Left renal cortex interstitium (tissue), 4 donors: ENCODE results near the gene SYNM. TPM values are rescaled to one million over a fixed set of nuclear protein-coding genes. Genes with fewer than 3 reads are reported as not detected.

Experiments used
- DNase-seq, 4 donors: peaks; one replicate each; pipeline ENCODE4 v3.0.0-alpha.2; 2013; ENCODE audit warnings: low read depth in 4 of 4, low spot score in 2 of 4, missing footprints in 1 of 4
- polyA plus RNA-seq, 4 donors: library from polyadenylated mRNA; unstranded; fragments of 120-200 nt; gene quantifications; one replicate each; pipeline ENCODE4 v1.2.1, GENCODE V29; 2013; ENCODE audit not compliant: insufficient read length in 4 of 4

Gene SYNM
- polyA plus RNA-seq, 4 donors: 1.6 to 2.0 (median 1.7) TPM

DNA sequence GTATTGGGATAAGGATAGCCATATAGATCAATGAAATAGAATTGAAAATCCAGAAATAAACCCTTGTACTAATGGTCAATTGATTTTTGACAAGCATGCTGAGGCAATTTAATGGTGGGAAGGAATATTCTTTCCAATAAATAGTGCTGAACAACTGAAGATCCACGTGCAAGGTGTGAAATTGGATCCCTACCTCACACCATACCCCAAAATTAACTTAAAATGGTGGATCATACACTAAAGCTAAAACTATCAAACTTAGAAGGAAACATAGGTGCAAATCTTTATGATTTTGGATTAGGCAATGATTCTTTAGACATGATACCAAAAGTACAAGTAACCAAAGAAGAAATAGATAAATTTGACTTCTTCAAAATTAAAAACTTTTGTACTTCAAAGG, 22.1 kb upstream of the SYNM start:
- DNase-seq: no peak

DNA sequence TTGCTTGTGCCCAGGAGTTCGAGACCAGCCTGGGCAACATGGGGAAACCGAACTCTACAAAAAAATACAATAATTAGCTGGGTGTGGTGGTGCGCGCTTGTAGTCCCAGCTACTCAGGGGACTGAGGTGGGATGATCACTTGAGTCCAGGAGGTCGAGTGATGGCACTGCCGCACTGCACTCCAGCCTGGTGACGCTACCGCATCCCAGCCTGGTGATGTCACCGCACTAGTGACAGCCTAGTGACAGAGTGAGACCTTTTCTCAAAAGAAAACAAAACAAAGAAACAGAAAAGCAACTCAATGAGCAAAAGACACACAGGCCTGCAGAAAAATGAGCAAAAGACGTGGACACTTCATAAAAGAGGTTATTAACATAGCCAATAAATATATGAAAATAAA, 19.9 kb upstream of the SYNM start:
- DNase-seq: no peak

DNA sequence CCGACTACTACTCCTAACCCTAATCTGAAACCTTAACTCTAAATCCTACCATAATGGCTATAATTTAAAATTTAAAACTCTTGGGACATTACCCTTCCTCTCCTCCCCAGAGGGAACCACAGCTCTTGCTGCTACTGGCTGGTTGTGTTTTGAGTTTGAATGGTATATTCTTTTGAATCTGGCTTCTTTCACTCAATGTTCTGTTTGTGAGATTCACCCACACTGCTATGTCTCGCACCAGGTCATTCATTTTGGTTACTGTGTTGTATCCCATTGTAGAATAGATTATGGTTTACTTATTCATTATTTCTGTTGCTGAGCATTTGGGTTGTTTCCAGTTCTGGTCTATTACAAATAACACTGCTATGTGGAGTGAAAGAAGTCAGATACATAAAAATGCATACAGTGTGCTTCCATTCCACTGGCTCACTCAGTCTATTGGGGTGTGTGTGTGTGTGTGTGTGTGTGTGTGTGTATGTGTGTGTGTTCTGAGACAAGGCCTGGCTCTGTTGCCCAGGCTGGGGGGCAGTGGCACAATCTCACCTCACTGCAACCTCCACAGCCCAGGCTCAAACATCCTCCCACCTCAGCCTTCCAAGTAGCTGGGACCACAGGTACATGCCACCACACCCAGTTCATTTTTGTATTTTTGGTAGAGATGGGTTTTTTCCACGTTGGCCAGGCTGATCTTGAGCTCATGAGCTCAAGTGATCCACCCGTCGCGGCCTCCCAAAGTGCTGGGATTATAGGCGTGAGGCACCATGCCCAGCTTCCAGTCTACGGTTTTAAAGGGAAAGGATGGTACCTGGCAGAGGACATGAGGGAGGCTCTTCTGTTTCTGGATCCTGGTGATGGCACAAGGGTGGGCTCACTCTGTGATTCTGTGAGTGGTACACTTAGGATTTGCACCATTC, 19.2 kb upstream of the SYNM start:
- DNase-seq: no peak

DNA sequence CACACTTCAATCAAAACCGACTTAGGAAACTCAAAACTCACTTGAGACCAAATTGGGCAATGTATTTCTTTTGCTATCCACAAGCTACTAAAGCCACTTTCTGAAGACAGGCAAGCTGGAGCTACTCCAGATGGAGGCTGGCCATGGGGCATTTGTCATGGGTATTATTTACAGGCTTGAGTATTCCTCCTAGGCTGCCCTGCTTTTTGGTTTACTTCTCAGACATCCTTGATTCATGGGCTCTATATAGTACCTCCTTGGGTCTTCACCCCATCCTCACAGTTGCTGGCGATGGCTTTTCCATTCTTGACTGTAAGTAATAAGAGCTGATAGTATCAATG, 18.6 kb upstream of the SYNM start:
- DNase-seq: no peak

DNA sequence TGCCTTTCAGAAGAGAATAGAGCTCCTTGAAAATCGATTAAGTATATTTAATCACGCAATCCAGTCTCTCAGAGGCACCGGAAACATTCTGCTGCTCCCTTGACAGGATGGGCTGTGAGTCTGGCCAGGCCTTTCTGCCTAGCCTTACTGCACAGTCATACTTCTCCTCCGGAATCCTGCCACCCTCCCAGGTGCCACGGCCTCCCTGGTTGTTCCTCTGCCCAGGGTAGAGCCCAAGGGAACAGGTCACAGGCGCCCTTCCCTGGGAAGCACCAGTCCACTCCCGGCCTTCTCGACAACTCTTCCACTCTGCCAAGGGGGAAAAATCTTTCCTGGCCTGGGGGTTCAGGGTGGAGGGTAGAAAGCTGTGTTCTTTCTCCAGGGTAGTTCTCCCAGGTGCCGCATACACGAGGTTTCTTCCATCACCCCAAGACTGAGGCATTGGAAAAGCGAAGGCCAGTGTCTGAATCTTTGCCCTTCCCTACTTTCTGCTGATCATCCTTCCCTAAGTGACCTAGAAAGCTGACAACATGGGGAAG, 17.4 kb upstream of the SYNM start:
- DNase-seq: no peak

DNA sequence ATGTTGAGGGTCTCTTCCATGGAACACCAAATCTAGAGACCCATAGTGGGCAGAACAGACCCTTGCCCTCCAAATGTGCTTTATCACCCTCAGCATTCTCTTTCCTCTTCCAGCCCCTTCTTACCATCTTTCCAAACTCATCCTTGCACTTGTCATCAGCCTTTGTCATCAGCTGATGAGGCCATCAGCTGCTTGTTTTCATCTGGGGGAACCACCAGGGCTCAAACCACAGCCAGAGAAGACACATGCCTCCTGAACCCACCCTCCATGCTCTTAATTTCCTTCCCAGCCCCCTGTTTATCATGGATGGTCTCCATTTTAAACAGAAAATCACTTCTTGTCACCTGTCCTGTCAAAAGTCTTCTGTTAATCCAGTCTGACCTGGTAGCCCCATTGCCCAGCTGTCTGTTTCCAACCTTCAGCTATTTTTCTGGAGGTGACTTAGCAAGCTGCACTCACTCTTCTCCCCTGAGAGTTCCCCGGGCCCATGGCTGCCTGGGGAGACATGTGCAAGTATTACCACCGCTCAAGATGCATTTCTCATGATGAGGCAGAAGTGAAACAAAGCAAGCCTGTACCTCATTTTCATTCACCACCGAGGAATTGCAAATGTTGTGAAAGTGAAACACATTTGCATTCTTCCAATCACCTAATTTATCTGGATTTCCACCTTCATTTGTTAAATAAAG, 14.7 kb upstream of the SYNM start:
- no peak for DNase-seq

DNA sequence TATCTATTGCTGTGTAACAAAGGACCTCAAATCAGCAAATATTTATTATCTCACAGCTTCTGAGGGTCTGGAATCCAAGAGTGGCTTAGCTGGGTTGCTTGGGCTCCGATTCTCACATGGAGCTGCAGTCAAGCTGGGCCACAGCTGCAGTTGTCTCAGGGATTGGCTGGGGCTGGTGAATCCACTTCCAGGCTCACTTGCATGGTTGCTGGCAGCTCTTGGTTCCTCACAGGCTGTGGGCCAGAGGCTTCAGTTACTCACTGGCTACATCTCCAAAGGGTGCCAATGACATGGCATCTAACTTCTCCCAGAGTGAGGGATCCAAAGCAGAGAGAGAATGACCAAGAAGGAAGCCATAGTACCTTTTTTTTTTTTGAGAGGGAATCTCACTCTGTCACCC, 13.9 kb upstream of the SYNM start:
- no peak for DNase-seq

DNA sequence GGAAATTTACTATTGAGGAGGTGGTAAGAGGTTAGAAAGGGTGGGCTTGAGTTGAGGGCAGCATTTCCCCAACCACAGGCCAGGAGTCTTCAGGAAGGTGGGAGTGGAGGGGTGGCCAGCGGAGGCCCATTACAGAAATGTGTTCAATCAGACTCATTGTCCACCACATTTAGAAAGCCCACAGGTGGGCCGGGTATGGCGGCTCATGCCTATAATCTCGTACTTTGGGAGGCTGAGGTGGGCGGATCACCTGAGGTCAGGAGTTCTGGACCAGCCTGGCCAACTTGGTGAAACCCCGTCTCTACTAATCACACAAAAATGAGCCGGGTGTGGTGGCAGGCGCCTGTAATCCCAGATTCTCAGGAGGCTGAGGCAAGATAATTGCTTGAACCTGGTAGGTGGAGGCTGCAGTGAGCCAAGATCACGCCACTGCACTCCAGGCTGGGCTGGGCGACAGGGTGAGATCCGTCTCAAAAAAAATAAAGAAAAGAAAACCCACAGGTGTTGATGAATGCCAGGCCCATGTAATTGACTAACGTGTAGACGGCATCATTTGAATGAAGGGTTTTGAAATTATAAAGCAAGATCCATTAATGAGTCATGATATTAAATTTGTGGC, 12.2 kb upstream of the SYNM start:
- DNase-seq: no peak

DNA sequence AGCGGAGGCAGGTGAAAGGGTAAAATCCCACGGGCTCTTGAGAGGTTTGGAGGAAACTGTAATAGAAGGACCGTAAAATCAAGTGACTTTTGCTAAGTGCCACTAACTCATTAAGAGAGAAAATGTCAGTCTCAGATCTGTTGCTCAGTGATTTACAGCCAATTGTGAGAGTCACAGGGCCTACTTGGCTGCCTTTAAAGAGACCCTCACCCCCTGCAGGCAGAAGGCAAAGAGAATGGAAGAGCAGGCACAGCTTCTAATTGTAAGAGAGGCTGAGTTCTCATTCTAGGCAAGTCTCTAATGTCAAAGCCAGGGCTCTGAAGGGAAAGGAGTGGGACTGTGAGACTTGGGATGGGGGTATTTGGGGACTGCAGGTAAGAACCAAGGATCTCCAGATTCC, 9.3 kb upstream of the SYNM start:
- DNase-seq: no peak

DNA sequence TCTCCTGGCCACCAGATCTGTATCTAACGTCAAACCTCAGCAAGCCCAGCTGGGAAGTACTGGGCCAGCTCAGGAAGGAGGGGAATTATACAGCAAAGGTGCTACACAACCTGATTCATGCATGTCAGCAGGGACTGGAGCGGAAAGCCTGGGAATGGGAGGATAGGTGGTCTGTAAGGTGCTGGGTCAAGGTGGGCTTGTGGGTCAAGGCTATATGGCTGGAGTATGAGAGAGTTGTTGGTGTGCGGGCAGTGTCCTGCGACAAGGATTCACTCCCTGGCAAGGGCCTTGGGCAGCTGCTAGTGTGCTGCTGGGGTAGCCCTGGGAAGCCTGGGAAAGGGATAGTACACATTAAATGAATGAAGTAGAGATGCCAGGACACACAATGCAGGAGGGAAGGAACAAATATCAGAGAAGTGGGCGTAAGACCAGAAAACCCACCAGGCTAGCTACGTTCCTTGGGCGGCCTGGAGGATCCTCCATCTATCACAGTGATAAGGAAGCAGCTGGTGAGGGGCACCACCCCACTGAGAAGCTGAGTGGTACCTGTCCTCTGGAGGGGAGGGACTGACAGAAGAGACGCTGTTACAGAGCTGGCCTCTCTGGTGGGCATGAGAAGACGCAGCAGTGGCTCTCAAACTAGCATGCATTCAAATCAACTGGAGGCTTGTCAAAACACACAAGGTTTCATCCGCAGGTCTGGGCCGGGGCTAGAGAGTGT, 8.5 kb upstream of the SYNM start:
- no peak for DNase-seq

DNA sequence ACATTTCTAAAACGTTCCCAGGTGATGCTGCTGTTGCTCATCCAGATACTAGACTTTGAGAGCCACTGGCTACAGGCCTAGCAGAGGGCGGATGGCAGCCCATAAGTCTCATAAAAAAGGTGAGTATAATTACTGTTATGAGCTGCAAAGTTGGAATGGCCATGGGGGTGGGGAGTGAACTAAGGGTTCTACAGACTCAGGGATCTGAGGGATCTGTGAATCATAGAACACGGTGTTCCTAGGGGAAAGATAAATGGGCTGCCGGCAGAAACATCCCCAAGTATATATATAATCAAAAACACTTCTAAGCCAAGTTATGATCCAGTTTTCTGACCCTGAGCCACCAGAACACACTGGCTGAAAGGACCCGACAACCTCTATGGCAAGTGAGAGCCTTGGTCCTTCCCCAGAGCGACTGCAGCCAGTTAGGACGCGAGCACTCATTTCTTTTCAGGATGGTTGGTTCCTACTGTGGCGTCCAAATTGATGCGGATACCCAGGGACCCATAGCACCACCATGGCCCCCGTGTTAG, 7.9 kb upstream of the SYNM start:
- no peak for DNase-seq

DNA sequence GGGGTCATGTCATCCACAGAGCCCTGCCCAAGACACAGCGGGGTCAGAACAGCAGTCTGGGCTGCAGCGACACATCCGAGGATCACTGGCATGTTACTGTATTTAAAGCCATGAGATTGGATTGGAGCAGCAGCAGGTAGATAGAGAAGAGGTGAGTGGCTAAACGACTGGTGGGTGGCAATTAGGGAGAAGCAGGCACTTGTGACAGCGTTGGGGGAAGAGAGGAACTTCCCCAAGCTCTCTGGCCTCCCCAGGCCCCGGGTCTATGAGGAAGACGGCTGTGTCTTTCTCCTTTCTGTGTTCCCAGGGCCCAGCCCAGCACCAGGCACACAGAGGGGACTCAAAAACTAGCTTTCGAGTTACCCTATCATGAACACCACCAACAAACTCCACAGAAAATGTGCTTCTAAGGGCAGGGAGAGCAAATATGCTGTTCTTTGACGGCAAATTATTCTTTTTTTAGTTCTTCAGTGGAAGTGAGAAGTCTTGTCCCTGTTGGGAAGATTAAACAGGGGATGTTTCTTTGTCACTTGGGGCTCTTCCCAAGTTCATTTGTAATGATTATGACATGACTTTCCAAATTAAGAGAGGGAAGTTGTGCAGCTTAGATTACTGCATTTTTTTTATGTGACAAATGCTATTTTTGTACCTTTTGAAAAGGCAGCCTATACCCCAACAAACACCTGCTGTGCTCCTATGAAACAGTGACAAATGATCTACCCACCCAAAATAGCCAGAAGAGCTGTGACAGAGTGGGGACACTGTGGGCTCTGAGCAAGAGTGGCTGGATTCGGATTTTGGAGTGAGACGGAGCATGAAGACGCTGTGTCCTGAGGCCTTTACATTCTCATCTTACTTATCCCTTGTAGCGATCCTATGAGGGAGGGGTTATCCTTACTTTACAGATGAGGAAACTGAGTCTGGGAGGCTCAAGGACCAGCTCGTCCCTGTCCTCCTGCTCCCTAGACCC, 7.2 kb upstream of the SYNM start:
- DNase-seq: no peak

DNA sequence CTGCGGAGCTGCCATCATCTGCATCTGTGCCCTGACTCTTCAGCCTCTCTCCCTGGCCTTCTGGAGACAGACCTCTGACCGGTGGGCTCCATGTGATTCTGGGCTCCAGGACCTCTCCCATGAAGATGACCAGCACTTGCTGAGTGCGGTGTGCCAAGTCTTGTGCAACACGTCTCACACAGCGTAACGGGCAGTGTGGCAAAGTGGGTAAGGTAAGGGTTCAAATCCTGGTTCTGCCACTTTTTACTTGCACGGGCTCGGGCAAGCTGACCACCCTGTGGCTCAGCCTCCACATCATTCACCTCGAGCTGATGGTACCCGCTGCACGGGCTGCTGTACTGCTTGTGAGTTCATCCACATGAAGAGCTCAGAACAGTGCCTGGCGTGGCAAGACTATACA, 6.5 kb upstream of the SYNM start:
- DNase-seq: no peak

DNA sequence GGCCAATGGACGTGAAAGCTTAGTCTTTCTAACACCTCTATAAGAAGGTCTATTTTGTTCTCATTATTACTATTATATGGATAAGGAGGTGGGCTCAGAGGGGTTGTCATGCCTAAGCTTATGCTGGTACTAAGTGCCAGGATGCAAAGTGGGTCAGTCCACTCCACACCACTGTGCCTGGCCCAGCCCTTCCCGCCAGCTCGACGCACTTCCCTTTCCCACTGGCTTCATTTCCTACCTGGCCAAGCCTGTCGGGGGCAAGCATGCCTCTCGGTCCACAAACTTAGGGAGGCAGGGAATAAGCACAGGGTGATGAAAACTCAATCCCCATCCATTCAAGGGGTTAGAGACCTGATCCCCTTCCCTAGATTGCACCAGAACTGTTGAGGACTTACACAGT, 5.9 kb upstream of the SYNM start:
- no peak for DNase-seq

DNA sequence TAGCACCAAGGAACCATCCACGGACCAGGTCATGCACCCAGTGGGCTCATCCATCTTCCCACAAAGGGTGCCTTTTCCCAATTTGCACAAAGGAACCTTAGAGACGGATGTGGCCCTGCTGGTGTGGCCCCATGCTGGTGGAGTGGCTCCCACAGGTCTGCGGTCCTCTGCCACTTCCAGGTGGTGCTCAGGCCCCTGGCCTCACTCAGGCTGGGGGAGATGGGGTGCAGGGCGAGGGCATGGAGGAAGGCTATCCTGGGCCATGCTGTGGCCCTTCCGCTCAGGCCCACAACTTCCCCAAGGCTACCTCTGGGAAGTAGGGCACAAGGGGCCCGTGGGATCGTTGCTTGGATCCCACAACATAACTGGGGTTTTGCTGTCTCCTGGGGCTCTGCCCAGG, 5.2 kb upstream of the SYNM start:
- DNase-seq: no peak

DNA sequence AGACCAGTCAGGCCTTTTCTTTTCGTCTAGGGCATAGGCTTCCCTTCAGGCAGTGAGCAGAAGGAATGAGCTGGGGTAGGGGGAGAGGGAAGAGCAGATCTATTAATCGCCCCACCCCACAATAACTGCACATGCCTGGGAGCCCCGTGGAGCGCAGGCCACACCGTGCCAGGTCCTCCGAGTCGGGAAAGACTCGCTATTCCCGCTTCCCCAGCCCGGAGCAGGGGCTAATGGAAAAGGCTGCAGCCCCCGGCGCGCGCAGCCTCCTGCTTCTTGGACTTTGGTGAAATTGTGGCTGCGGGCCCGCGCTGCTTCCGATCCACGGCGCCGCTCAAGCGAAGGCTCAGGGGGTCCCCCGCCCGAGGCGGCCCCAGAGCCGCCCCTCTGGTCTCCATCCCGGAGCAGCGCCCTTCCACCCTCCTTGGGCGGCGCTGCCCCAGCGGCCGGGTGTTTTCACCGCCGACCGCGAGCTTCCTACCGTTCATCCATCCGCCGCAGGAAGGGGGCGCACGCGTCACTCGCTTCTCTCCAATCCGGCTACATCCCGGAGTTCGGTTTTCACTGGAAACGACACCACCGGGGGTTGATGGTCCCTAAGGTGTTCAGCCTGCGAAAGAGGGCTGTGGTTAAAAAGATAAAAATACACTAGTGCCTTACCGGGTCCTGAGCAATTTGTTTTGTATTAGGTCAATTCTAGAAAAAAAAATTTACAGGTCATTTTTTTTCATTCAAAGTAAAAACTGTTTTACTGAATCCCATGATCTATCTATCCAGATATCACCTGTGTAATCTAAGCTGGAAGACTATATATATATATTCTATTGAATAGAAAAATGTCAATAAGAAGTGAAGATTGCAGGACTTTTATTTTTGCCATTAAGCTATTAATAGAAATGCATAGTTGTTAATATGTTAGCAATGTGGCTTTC, 4.4 kb upstream of the SYNM start:
- peak in 2 of 4 donors; percentile 61 to 64 for DNase-seq

DNA sequence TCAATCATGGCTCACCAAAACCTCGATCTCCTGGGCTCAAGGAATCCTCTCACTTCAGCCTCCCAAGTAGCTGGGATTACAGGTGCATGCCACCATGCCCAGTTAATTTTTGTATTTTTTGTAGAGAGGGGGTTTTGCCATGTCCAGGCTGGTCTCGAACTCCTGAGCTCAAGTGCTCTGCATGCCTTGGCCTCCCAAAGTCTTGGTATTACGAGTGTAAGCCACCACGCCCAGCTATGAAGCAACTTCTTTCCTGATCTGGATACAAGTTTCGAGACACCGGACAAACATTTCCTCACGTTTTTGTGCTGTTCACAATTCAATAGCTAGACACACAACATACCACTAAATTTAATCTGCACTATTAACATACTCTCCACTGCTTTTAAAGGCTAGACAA, 3.4 kb upstream of the SYNM start:
- no peak for DNase-seq
